ENCODE measurements around the gene MAPK6. TPM values are rescaled to one million over a fixed set of nuclear protein-coding genes. Genes with fewer than 3 reads are reported as not detected.
"Not testable (repeated sequence)": the region's sequence is repeated elsewhere in the genome, so short reads cannot be mapped to it uniquely, and the experiment has no call there.

Gene MAPK6
- total RNA-seq, 1 donor from 2014 or later, result 41.5 TPM

DNA sequence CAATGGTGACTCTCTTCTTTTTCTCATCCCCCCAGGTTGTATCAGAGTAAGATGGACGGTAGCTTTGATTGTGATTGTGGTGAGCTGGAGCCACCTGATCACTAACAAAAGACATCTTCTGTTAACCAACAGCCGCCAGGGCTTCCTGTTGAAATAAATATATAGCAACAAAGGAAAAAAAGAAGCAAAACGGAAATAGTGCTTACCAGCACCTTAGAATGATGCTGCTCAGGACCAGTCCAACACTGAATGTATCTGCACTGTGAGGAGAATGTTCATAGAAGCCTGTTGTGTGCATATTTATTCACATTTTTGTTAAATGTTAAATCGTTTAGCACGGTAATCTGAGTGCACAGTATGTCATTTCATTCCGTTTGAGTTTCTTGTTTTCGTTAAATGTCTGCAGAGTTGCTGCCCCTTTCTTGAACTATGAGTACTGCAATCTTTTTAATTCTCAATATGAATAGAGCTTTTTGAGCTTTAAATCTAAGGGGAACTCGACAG is 26.8 kb downstream of the MAPK6 start:
- peak; percentile 24 for DNase-seq

DNA sequence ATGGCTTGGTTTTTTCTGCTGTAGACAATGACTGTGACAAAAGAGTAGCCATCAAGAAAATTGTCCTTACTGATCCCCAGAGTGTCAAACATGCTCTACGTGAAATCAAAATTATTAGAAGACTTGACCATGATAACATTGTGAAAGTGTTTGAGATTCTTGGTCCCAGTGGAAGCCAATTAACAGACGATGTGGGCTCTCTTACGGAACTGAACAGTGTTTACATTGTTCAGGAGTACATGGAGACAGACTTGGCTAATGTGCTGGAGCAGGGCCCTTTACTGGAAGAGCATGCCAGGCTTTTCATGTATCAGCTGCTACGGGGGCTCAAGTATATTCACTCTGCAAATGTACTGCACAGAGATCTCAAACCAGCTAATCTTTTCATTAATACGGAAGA is 27.5 kb downstream of the MAPK6 start:
- not testable (repeated sequence) for DNase-seq

DNA sequence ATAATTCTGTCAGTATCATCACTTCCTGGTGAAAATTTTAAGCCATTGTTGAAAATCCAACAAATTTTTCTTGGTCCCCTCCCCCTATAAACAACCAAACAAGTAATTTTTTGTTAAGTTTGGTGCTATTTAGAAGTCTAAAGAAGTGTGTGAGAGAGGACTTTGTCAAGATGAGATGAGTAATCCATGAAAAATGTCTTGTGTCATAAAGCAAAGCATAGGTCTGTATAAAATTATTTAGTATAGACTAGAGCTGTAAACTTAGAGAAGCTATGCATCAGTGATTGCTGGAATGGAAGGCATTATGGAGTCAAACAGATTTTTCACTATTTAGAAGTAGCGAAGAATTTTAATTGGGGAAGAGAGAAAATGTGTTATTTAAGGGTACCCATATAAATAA is 31.4 kb downstream of the MAPK6 start:
- DNase-seq, result peak; percentile 21

DNA sequence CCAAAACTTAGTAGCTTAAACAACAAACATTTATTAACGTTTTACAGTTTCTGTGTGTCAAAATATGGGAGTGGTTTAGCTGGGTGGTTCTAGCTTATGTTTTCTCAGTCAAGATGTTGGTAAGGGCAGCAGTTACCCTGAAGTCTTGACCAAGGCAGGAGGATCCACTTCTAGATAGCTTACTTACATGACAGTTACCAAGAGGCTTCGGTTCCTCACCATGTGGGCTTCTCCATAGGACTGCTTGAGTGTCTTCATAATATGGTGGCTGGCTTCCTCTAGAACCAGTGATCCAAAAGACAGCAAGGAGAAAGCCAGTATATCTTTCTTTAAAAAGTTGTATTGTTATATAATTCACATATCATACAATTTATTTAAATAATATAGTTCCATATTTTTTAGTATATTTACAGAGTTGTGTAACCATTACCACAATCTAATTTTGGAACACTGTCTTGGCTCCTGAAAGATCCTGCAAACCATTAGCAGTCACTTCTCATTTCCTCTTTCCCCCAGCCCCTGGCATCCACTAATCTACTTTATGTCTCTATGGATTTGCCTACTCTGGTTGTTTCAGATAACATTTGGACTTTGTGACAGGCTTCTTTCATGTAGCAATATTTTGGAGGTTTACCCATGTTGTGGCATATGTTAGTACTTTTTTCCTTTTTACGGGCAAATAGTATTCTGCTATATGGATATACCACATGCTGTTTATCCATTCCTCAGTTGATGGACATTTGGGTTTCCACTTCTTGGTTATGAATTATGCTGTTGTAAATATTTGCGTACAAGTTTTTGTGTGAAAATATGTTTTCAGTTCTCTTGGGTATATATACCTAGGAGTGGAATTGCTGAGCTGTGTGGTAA is 33.3 kb downstream of the MAPK6 start:
- DNase-seq, result no peak

DNA sequence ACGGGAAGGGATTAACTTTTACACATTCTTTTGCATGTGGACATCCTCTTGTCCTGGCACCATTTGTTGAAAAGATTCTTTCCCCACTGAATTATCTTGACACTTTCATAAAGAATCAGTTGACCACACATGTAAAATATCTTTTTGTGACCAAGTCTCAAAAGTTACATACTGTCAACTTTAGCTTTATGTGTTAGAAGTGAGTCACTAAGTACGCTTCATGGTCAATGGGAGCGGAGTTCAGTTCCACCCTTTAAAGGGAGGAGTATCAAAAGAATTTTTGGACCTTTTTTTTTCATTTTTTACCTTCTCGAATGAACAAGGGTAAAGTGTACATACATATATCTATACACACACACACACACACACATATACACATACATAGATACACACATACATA is 35.4 kb downstream of the MAPK6 start:
- no peak for DNase-seq

DNA sequence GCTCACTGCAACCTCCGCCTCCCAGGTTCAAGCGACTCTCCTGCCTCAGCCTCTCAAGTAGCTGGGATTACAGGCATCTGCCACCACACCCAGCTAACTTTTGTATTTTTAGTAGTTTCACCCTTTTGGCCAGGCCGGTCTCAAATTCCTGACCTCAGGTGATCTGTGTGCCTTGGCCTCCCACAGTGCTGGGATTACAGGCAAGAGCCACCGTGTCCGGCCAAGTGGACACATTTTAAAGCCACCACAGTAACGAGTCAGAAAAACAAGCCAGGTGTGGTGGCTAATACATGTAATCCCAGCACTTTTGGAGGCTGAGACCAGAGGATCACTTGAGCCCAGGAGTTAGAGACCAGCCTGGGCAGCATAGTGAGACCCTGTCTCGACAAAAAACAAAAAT is 35.8 kb downstream of the MAPK6 start:
- not testable (repeated sequence) for DNase-seq

DNA sequence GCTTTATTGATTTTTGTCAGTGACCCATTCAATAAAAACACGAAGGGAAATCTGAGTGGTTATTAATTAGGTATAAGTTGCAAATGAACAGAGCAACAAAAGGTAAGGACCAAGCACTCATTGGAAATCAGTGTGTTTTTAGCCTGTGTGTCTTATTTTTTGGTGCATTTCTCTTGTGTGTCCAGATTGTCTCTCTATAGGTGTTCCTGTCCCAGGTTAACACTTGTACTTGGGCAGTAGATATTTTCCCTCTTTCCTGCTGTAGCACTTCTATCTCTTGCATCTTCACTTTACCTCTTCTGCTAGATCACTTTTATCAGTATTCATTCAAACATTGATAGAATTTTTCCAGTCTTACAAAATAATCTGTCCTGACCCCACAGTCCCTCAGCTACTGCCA is 37.0 kb downstream of the MAPK6 start:
- DNase-seq, result no peak

DNA sequence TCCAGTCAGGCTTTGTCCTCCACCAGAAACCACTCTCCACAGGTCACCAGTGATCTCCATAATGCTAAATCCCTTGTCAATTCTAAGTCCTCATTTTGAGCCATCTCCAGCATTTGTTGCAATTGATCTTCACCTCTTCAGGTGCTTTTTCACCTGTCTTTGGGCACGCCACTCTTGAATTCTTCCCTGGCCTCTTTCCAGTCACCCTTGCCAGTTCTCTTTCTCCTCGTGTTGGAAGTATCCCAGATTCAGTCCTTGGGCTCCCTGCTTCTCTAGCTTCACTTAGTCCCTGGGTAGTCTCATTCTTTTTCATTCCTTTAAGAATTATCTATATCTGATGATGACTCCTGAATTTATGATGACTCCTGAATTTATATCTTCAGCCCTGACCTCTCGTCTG is 37.5 kb downstream of the MAPK6 start:
- no peak for DNase-seq

DNA sequence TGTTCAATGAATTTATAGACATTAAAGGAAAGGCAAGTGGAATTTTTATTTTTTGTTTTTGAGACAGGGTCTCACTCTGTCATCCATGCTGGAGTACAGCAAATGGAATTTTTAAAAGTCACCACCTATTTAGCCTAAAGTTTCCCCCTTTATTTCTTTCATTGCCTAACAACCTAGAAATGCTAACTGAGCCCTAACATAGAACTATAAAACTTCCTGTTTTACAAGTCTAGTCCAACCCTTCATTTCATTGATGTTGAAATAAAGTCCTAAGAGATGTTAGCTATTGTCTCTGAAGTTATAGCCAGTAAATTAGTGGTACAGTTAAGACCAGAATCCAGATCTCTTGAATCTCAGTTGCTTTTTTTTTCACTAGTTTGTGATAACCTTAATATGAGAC is 39.0 kb downstream of the MAPK6 start:
- no peak for DNase-seq

DNA sequence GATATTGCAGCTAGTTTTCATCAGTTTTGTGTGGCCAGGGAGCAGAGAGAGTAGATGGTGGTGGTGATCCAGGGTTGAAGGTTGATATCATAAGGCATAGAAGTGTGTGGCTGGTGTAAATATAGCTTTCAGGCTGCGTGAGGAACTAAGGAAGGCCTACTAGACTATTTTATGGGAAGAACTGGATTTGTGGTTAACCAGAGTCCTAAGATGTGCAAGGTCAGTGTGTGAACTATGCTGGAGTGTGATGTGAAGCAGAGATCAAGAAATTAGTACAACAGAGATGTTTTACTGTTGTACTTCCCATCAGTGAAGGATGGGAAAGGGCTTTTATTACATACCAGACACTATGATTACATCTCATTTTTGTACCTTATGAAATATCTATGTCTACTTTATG is 41.5 kb downstream of the MAPK6 start:
- DNase-seq, result no peak

DNA sequence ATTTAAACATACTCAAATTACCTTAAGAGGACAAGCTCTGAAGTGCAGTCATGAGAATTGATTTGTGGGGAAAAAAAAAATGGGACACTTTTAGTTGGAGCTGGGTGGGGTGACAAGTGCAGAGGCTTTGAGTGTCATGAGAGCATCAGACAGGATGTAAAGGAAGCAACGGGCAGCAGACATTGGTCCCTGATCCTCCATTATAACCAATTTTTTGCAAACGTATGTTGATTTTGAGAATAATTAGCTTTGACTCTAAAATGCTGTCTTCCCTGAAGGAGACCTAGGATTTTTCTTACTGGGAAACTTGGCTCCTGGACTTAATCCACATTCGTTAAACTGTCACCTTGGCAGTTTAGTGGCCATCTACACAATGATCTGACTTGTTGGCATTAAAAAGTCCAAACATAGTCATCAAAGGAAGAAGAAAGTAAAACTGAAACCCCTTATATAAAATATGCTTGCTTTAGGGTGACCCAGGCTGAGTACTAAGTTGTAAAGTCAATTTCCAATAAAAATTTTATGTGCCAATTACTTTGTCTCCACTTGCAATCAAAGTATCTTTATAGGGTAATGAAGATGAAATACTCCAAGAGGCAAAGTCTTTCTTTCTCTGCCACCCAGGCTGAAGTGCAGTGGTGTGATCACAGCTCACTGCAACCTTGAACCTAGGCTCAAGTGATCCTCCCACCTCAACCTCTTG is 48.0 kb downstream of the MAPK6 start:
- no peak for DNase-seq

DNA sequence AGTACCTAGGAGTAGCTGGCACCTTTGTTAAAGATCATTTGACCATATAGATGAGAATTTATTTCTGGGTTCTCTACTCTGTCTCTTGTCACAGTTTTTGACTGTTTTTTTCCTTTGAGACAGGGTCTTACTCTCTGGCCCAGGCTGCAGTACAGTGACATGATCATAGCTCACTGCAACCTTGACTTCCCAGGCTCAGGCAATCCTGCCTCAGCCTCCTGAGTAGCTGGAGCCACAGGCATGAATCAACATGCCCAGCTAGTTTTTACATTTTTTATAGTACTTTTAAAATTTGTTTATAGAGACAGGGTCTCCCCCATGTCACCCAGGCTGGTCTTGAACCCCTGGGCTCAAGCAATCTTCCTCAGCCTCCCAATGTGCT is 48.5 kb downstream of the MAPK6 start:
- DNase-seq, result no peak

DNA sequence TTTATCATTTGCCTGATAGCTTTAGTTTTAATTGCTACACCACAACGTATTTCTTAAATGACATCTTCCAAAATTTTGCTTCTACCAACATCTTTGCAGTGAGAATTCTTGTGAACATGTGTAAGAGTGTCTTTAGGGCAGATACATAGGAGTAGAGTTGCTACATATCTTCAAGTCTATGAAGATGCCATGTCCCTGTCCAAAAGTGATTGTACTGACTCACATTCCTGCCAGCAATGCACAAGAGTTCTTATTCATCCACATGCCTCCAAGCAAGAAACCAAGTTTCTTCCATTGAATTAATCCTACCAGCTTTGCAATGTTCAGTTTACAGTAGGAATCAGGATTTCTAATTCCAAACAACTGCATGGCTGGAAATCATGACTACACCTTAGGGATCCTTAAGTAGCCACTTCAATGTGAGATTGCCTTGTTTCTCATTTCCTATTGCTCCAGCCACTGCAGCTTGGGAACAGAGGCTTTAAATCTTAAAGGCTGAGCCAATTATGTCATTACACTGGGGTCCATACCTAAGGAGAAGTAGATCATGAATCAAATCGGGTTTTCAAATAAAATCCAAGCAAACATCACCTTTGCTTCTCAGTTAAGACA is 49.1 kb downstream of the MAPK6 start:
- no peak for DNase-seq

DNA sequence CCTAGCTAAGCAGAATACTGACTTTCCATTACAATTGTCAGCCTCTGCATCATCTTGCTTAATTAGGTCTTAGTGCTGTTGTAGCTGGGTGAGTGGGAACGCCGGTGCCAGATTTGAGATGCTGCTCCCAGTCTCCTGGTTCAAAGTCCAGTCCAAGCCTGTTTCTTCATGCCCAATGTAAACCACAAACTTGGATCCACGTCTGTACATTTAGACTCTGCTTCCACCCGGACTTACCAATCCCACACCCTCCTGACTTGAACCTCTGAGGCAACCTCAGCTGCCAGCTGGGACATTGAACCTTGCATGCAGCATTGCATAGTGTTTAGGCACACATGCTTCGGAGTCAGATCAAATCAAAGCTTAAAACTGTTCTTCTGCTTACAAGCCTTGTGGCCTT is 50.5 kb downstream of the MAPK6 start:
- DNase-seq, result no peak

DNA sequence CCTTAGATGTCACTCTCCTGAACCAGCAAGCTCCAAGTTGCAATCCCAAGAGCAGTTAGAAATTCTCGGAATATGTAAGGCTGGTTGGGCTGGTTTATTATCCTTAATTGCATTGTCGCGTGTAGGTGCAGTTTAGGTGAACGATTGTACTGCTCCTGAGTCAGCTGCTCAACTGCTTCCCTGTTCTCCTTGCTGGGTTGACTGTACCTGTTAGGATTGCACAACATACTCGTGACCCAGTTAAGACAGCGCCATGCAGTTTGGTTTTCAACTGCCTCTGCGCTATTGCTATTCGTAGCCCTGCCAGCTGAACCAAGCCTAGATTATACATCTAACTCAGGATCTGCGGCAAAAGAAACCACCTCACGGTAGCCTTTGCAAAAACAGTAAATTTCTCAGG is 52.6 kb downstream of the MAPK6 start:
- DNase-seq, result no peak

DNA sequence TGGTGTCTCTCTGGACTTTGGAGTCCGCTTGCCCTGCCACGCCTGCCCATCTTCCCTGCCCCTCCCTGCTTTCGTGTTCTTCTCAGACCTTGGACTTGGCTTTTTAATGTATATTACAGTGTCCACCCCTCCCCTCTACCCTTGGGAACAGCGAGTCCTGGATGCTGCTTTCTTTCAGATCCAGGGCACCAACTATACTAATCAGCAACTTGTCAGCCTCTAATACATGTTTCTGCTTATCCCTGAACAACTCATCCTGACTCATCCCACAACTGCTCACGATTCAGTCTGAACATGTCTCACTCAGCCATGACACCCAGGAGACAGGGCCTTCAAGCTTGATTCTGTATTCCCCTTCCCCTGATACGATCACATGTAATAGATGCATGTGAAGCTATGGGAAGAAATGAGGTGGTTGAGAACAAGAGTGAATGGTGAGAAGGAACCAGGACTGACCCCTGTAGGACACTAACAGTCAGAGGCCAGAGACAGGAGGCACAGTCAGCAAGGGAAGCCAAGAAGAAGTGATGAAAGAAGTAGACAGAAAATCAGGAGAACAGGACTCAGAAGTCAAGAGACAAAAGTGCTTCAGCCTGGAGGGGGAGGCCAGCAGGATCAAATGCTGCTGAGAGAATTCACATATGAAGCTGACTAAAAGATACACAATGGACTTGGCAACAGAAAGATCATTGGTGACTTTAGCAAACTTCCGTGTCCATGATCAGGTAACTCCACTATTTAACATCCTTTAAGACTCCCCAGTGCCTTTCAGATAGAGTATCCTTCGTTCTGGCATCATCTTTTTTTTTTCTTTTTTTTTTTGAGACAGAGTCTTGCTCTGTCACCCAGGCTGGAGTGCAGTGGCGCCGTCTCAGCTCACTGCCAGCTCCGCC is 58.1 kb downstream of the MAPK6 start:
- peak; percentile 47 for DNase-seq

DNA sequence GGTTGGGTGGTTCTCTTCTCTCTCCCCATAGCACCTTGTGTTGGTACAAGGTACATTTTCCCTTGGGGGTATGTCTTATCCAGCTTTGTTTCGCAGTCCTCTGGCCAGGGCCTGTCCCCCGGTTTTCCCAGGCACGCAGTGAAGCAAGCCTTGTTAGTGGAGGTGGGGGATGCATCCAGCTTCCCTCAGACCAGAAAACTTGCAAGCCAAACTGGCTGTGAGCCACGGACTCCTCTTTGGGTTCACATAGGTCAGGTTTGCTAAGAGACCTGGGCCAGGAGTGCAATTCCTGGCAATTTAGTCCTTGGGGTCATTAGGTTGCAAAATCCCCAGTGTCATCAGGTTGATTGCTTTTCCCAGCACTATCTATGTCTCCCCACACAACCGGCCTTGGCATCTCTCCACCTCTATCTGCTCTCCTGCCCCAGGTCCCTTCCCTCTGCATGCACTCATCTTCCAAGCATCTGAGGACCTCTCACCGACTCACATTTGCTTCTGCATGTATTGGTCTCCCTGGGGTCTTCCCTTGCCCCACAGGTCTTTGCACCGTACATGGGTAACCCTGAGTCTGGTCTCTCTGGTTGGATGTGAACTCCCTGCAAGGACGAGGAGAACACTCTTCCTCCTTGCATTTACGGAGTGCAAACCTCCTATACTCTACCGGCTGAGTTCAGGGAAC is 59.3 kb downstream of the MAPK6 start:
- DNase-seq, result no peak

DNA sequence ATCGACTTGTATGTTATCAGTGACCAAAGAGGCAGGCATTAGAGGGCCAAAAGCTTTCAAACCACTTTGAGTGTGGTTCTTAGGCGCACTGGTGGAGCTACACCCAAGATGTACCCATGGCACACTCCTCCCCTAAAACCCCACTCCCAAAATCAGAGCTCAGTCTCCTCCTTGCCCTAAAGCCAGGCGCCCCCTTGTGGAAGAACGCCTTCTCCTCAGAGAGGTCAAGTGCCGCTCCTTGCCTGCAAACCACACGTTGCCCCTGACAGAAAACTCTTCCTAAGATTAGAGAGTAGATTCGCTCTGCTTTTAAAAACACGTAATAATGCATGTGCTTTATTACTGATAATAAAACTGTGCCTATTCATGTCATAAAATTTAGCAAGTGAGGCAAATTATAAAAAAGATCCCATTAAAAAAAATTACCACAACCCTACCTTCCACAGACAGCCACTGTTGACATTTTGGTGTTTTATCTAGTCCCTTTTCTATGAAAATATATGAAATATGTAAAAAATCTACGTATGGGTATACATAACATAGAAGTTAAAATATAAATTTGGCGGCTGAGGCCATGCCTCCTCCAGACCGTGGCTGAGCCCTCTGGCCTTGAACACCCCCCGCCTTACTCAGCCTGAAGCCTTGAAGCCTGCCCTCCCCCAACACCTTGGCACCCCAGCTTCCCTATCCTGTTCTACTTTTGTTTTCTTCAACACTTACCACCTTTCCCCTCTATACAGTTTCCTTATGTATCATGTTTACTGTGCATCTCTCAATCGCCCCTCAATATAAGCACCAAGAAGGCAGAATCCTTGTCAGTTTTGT is 60.1 kb downstream of the MAPK6 start:
- DNase-seq, result peak; percentile 88

DNA sequence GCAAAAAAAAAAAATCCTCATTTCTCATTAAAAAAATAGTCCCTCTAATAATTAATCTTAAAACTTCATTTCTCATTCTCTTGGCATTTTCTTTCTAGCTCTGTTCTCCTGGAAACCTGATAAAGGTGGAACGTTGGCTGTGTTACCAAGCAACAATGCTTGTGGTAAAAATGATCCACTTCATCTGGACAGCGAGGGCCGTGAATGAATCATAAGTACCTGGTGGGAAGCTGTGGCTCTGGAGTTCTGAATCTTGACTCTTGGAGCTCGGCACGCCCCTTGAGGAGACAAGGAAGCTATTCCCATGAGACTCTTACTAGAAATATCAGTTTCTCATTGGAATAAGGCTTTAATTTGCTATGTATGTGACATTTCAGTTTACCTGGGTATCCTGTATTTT is 61.0 kb downstream of the MAPK6 start:
- no peak for DNase-seq

DNA sequence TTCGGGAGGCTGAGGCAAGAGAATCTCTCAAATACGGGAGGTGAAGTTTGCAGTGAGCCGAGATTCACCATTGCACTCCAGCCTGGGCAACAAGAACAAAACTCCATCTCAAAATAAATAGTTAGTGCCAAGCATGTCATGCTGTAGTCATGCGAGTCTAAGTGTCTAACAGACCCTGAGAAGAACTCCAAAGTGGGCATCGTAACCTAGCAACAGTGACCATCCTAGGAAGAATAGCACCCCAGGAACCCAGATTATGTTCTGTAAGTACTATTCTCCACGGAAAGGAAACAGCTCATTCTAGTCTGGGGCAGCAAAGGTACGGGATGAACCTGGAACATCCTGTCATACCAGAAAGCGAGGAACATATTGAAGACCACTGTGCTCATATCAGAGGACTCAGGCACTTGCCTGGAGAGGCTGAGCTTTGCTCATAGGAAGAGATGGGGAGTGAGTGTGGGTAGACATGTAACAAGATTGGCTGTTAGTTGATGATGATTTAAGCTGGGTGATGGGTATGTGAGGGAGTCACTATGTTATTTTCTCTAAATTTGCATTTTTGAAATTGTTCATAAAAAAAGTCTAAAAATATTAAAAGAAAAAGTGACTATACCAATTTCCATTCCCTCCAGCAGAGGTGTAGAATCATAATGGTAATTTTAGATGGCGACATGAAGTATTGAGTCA is 61.8 kb downstream of the MAPK6 start:
- DNase-seq, result no peak

All from dermis blood vessel endothelial cell (primary cell).